B cell (primary cell): ENCODE results near the gene PRDM15. TPM values are rescaled to one million over a fixed set of nuclear protein-coding genes. Genes with fewer than 3 reads are reported as not detected.

Experiments used
- ATAC-seq: fragments of 200-7000 bp; cut with Tn5 transposase; one replicate; pipeline ENCODE4 v1.10.0; 2021; ENCODE audit warnings: low read depth, mild to moderate bottlenecking, moderate number of reproducible peaks, moderate library complexity
- CTCF ChIA-PET: fragments of 350-600 bp; sonication (Branson Sonifier 250); formaldehyde crosslinking; loops from one replicate; lab custom pipeline; 2021; ENCODE audit warnings: antibody characterized with exemption, inconsistent platforms; lab: Charles Lee
- POLR2A ChIA-PET: fragments of 350-600 bp; sonication (Branson Sonifier 250); formaldehyde crosslinking; loops from one replicate; lab custom pipeline; 2021; ENCODE audit warnings: antibody characterized with exemption; lab: Charles Lee
- DNase-seq: peaks from one replicate; pipeline ENCODE4 v3.0.0; 2013
- H2AFZ ChIP-seq: 2 replicates; pipeline ENCODE4 v1.6.1; 2012; ENCODE audit warnings: mild to moderate bottlenecking, low read depth, low read length; ENCODE audit not compliant: insufficient read depth, poor library complexity, severe bottlenecking
- H3K27ac ChIP-seq, 2 donors: 1 replicate in 1 of 2; 2 replicates in 1 of 2; pipeline ENCODE4 v1.5.1; 2012 to 2013; ENCODE audit warnings: low read length in 2 of 2, mild to moderate bottlenecking in 2 of 2, moderate library complexity in 1 of 2
- H3K27me3 ChIP-seq, 4 experiments: fragments of 200-600 bp in 1 of 4; sonication (generic) in 1 of 4; replicated peaks in 1 of 4; 1 replicate in 2 of 4; 2 replicates in 2 of 4; pipeline versions ENCODE4 v1.6.1 to v1.7.0; 2013 to 2016; ENCODE audit warnings: low read length in 3 of 4, mild to moderate bottlenecking in 2 of 4, mixed read lengths in 1 of 4, moderate library complexity in 1 of 4; ENCODE audit not compliant: insufficient read depth in 4 of 4, control insufficient read depth in 3 of 4; ENCODE audit errors: control extremely low read depth in 1 of 4
- H3K36me3 ChIP-seq, 2 experiments: replicated peaks in 1 of 2; 1 replicate in 1 of 2; 2 replicates in 1 of 2; pipeline versions ENCODE4 v1.6.1 to v1.7.1; 2013; ENCODE audit warnings: low read length in 1 of 2; ENCODE audit not compliant: insufficient read depth in 2 of 2, control insufficient read depth in 1 of 2; ENCODE audit errors: control extremely low read depth in 1 of 2, extremely low read depth in 1 of 2
- H3K4me1 ChIP-seq, 2 donors: fragments of 200-600 bp in 1 of 2; sonication (generic) in 1 of 2; 1 replicate in 1 of 2; 2 replicates in 1 of 2; pipeline versions ENCODE4 v1.5.1 to v1.6.1; 2013 to 2017; ENCODE audit warnings: low read length in 2 of 2; ENCODE audit not compliant: control insufficient read depth in 2 of 2, insufficient read depth in 2 of 2
- H3K4me2 ChIP-seq: replicated peaks from 2 replicates; pipeline ENCODE3; 2012; ENCODE audit warnings: mild to moderate bottlenecking, low read depth, low read length; ENCODE audit not compliant: poor library complexity, severe bottlenecking
- H3K4me3 ChIP-seq, 5 experiments: fragments of 200-600 bp in 1 of 5; sonication (generic) in 1 of 5; 1 replicate in 3 of 5; 2 replicates in 2 of 5; pipeline versions ENCODE4 v1.5.1 to v1.7.0; 2011 to 2016; ENCODE audit warnings: low read length in 4 of 5, mild to moderate bottlenecking in 4 of 5, low read depth in 2 of 5, control low read depth in 1 of 5, moderate library complexity in 1 of 5; ENCODE audit not compliant: insufficient read depth in 1 of 5; ENCODE audit errors: control extremely low read depth in 1 of 5, extremely low read depth in 1 of 5
- H3K79me2 ChIP-seq: fragments of 200-600 bp; sonication (generic); one replicate; pipeline ENCODE4 v1.6.0; 2016; ENCODE audit warnings: low read length; ENCODE audit not compliant: control insufficient read depth, insufficient read depth
- H3K9ac ChIP-seq: fragments of 200-600 bp; sonication (generic); 2 replicates; pipeline ENCODE4 v1.6.1; 2017; ENCODE audit warnings: mild to moderate bottlenecking, low read length, moderate library complexity
- H3K9me3 ChIP-seq, 3 donors: one replicate each; pipeline versions ENCODE4 v1.6.1 to v1.7.1; 2013; ENCODE audit warnings: low read length in 2 of 3; ENCODE audit not compliant: control insufficient read depth in 2 of 3, insufficient read depth in 1 of 3; ENCODE audit errors: control extremely low read depth in 1 of 3
- H4K20me1 ChIP-seq: 2 replicates; pipeline ENCODE4 v1.6.0; 2012; ENCODE audit warnings: mild to moderate bottlenecking, low read length; ENCODE audit not compliant: insufficient read depth, control insufficient read depth, poor library complexity, severe bottlenecking
- H3K27ac Mint-ChIP-seq: one replicate; pipeline ENCODE4 v1.8.0; 2021; ENCODE audit warnings: mixed read lengths
- H3K27me3 Mint-ChIP-seq: one replicate; pipeline ENCODE4 v1.8.0; 2021; ENCODE audit warnings: mixed read lengths
- H3K4me1 Mint-ChIP-seq: one replicate; pipeline ENCODE4 v1.8.0; 2021; ENCODE audit warnings: mixed read lengths
- H3K4me3 Mint-ChIP-seq: one replicate; pipeline ENCODE4 v1.8.0; 2021; ENCODE audit warnings: mixed read lengths
- H3K9me3 Mint-ChIP-seq: one replicate; pipeline ENCODE4 v1.8.0; 2022; ENCODE audit warnings: mixed read lengths; ENCODE audit not compliant: insufficient read depth
- CTCF ChIP-seq: fragments of 200-600 bp; IDR thresholded peaks from one replicate; pipeline ENCODE4 v1.8.0; 2022; ENCODE audit warnings: antibody characterized with exemption, mild to moderate bottlenecking
- EZH2 ChIP-seq: IDR thresholded peaks from 2 replicates; pipeline ENCODE4 v1.6.1; 2012; ENCODE audit warnings: borderline replicate concordance, low read depth, mild to moderate bottlenecking, moderate library complexity, low read length; ENCODE audit not compliant: insufficient read depth, poor library complexity, severe bottlenecking
- WGBS: methylation state at CpG from one replicate; pipeline ENCODE4 v1.1.5; 2013; ENCODE audit warnings: missing lambda C conversion rate; ENCODE audit not compliant: insufficient coverage; 5-methylcytosine and 5-hydroxymethylcytosine counted together
- intact Hi-C: fragments of 100-400 bp; cut with micrococcal nuclease; formaldehyde crosslinking; loops from one replicate; pipeline ENCODE4 v1.10.0; 2022
- polyA plus RNA-seq: library from polyadenylated mRNA; depleted of rRNA; stranded (reverse); fragments of >200 nt; gene quantifications from 2 replicates; pipeline ENCODE4 v1.2.3, GENCODE V29; 2012
- total RNA-seq, 2 donors: library from RNA; stranded (reverse); fragments of 120-200 nt in 1 of 2; gene quantifications; 1 replicate in 1 of 2; 2 replicates in 1 of 2; pipeline versions ENCODE4 v1.2.3 to v1.2.4, GENCODE V29; 2013 to 2022

The PRDM15 gene
- total and polyA plus RNA-seq, 2 donors (not counting 1 experiment from before 2014, with no cell fraction given), result 21.3 to 29.2 TPM

- Histone ChIP-seq H3K4me2 (no peak overlapping the region), H3K36me3 (peaks cover 0 to 42% of the 10 kb centered on the region in 2 experiments), H3K9ac (no peak overlapping the region), H3K27ac (no peak overlapping the region), H3K4me3 (no peak overlapping the region), H2AFZ (no peak overlapping the region), H3K4me1 (no peaks in the 10 kb centered on the region), H3K79me2 (no peaks in the 10 kb centered on the region), H3K9me3 (no peaks in the 10 kb centered on the region), H3K27me3 (no peaks in the 10 kb centered on the region), H4K20me1 (no peaks in the 10 kb centered on the region)
- TF ChIP-seq CTCF (no peak), EZH2 (no peak)
- 99% methylated on average over 8 of the region's 9 CpGs for WGBS
- ATAC-seq (no peak), DNase-seq (no peak)
- CTCF ChIA-PET, result interaction anchor here (0.7 kb wide), 1 partner anchor 587 kb away, joined by 3 read pairs; no protein-coding TSS in a partner anchor
- Mint-ChIP-seq H3K27ac (no peak overlapping the region), H3K4me3 (no peak overlapping the region), H3K4me1 (no peaks in the 10 kb centered on the region), H3K27me3 (no peaks in the 10 kb centered on the region), H3K9me3 (no peaks in the 10 kb centered on the region)
- intact Hi-C loops, result no loop called here
- POLR2A ChIA-PET, result no interaction called here
Observed at GRCh38 chr21:41850085-41850484, 29.1 kb downstream of the PRDM15 start.

- no peaks in the 10 kb centered on the region for H3K27me3 ChIP-seq
- CTCF ChIA-PET, result interaction anchor here (0.7 kb wide), 2 partner anchors 268 to 588 kb away, joined by 3 read pairs; no protein-coding TSS in a partner anchor
- ATAC-seq, result no peak
Observed at GRCh38 chr21:41848958-41849580, 30.1 kb downstream of the PRDM15 start.

More at GRCh38 chr21:41848958-41849580, 30.1 kb downstream of the PRDM15 start:
- no peak for TF ChIP-seq CTCF
- no peak for TF ChIP-seq EZH2
- no peaks in the 10 kb centered on the region for H3K79me2 ChIP-seq
- H3K9me3 Mint-ChIP-seq, result no peaks in the 10 kb centered on the region
- H3K9ac ChIP-seq, result no peak overlapping the region
- no peak overlapping the region for H3K27ac ChIP-seq
- no peak for DNase-seq
- intact Hi-C loops, result no loop called here
- no peaks in the 10 kb centered on the region for H3K4me1 Mint-ChIP-seq
- H4K20me1 ChIP-seq, result no peaks in the 10 kb centered on the region
- H3K36me3 ChIP-seq, result peaks cover 0 to 32% of the 10 kb centered on the region in 2 experiments
- WGBS, result 92% methylated on average over 13 of the region's 15 CpGs
- H3K4me2 ChIP-seq, result no peak overlapping the region
- H3K4me1 ChIP-seq, result no peaks in the 10 kb centered on the region
- H3K4me3 ChIP-seq, result no peak overlapping the region
- no peaks in the 10 kb centered on the region for H3K9me3 ChIP-seq
- H3K27ac Mint-ChIP-seq, result no peak overlapping the region
- no peak overlapping the region for H3K4me3 Mint-ChIP-seq
- no peak overlapping the region for H2AFZ ChIP-seq
- POLR2A ChIA-PET, result no interaction called here
- no peaks in the 10 kb centered on the region for H3K27me3 Mint-ChIP-seq
